Prostate gland (tissue), 2 donors: ENCODE data around the gene C9orf40. TPM values are rescaled to one million over a fixed set of nuclear protein-coding genes. Genes with fewer than 3 reads are reported as not detected.

Source experiments
- DNase-seq: peaks from one replicate; pipeline ENCODE4 v3.0.0-alpha.2; 2019; ENCODE audit warnings: low spot score
- H3K27ac ChIP-seq, 2 donors: fragments of 200-600 bp; sonication (generic); 2 replicates each; pipeline ENCODE4 v1.5.1; 2017 to 2019
- H3K27me3 ChIP-seq: fragments of 200-600 bp; sonication (generic); replicated peaks from 2 replicates; pipeline ENCODE4 v1.5.1; 2019; ENCODE audit not compliant: insufficient read depth
- H3K36me3 ChIP-seq, 2 donors: fragments of 200-600 bp; sonication (generic); 1 replicate in 1 of 2; 2 replicates in 1 of 2; pipeline versions ENCODE4 v1.5.1 to v1.8.1; 2017 to 2019
- H3K4me1 ChIP-seq: fragments of 200-600 bp; sonication (generic); replicated peaks from 2 replicates; pipeline ENCODE4 v1.5.1; 2019
- H3K4me3 ChIP-seq, 2 donors: fragments of 200-600 bp; sonication (generic); 2 replicates each; pipeline ENCODE4 v1.5.1; 2017 to 2019
- H3K9me3 ChIP-seq: fragments of 200-600 bp; sonication (generic); 2 replicates; pipeline ENCODE4 v1.5.1; 2017
- POLR2A ChIP-seq: fragments of 450-650 bp; IDR thresholded peaks from one replicate; pipeline ENCODE4 v1.6.1; 2016; ENCODE audit warnings: antibody characterized with exemption, mild to moderate bottlenecking
- POLR2AphosphoS5 ChIP-seq: sonication (generic); formaldehyde crosslinking; IDR thresholded peaks from one replicate; pipeline ENCODE4 v1.6.1; 2017; ENCODE audit warnings: antibody characterized with exemption
- WGBS: methylation state at CpG from one replicate; pipeline ENCODE4 v1.1.5; 2018; 5-methylcytosine and 5-hydroxymethylcytosine counted together
- intact Hi-C: fragments of 100-400 bp; cut with DNase I; formaldehyde crosslinking; loops from one replicate; pipeline ENCODE4 v1.14.2; 2022
- total RNA-seq, 2 donors: library from RNA; depleted of rRNA; stranded (reverse); fragments of >200 nt; gene quantifications; one replicate each; pipeline ENCODE4 v1.1.0, GENCODE V29; 2016
- TF ChIP-seq, protein P1 (sequence below), 4 experiments: fragments of 200-600 bp in 2 of 4; fragments of 450-650 bp in 2 of 4; sonication (generic) in 2 of 4; IDR thresholded peaks; 1 replicate in 3 of 4; 2 replicates in 1 of 4; pipeline ENCODE4 v1.5.1; 2016 to 2019; ENCODE audit warnings: antibody characterized with exemption in 4 of 4, mild to moderate bottlenecking in 2 of 4, moderate library complexity in 2 of 4

Gene C9orf40
- total RNA-seq, 2 donors from 2014 or later: 2.5 to 4.4 TPM

DNA sequence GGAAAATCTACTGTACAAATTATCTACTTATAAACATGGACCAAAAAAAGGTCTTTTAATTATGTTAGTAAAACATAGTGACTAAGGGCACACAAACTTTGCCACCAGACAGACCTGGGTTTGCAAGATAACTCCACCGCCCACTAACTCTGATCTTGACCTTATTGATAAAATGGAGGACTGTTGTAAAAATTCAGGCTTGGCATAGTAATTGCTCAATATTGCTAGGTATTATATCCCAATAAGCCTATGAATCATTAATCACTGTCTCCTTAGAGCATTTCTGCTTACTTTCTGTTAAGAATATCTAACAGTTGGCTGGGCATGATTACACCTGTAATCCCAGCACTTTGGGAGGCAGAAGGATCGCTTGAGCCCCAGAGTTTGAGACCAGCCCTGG is 3.8 kb downstream of the C9orf40 start:
- Histone ChIP-seq H3K36me3 (no peaks in the 10 kb centered on the region), H3K4me3 (no peak overlapping the region), H3K4me1 (no peaks in the 10 kb centered on the region), H3K27me3 (no peaks in the 10 kb centered on the region), H3K27ac (no peak overlapping the region), H3K9me3 (no peaks in the 10 kb centered on the region)
- WGBS: 98% methylated on average over 2 of the region's 2 CpGs
- TF ChIP-seq POLR2AphosphoS5 (no peak), POLR2A (no peak)
- TF ChIP-seq, protein P1, sequence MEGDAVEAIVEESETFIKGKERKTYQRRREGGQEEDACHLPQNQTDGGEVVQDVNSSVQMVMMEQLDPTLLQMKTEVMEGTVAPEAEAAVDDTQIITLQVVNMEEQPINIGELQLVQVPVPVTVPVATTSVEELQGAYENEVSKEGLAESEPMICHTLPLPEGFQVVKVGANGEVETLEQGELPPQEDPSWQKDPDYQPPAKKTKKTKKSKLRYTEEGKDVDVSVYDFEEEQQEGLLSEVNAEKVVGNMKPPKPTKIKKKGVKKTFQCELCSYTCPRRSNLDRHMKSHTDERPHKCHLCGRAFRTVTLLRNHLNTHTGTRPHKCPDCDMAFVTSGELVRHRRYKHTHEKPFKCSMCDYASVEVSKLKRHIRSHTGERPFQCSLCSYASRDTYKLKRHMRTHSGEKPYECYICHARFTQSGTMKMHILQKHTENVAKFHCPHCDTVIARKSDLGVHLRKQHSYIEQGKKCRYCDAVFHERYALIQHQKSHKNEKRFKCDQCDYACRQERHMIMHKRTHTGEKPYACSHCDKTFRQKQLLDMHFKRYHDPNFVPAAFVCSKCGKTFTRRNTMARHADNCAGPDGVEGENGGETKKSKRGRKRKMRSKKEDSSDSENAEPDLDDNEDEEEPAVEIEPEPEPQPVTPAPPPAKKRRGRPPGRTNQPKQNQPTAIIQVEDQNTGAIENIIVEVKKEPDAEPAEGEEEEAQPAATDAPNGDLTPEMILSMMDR (IDR thresholded peaks at IDR 0.05): no peak
- intact Hi-C loops: no loop called here
- DNase-seq: no peak

DNA sequence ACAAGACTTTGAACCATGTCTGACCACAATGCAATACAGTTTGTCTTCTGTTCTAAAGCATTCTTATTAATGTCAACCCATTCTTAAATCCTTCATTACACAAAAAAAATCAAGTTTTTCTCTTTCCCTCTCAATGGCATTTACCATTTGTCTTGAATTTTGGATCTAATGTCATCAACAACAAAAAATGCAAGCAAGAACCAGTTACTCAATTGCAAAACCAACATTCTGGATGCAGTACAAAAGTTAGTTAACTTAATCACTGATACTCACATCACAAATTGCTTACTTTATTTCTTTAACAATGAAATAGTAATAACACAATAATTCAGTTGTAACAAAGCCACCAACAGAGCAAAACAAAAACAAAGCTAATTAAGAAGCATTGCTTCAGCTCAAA is 6.0 kb downstream of the C9orf40 start:
- Histone ChIP-seq H3K27me3 (no peaks in the 10 kb centered on the region), H3K27ac (no peak overlapping the region), H3K4me1 (no peaks in the 10 kb centered on the region), H3K9me3 (no peaks in the 10 kb centered on the region), H3K36me3 (no peaks in the 10 kb centered on the region), H3K4me3 (no peak overlapping the region)
- intact Hi-C loops: no loop called here
- DNase-seq: no peak
- TF ChIP-seq POLR2A (no peak), POLR2AphosphoS5 (no peak)
- TF ChIP-seq, protein P1 (IDR thresholded peaks at IDR 0.05): no peak

DNA sequence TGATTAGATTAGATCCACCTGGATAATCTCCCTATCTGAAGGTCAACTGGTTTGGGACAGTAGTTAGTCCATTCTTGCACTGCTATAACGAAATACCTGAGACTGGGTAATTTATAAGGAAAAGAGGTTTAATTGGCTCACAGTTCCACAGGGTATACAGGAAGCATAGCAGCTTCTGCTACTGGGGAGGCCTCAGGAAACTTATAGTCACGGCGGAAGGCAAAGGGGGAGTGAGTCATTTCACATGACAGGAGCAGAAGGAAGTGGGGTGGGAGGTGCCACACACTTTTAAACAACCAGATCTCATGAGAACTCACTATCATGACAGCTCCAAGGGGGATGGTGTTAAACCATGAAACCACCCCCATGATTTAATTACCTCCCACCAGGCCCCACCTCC is 9.9 kb downstream of the C9orf40 start:
- Histone ChIP-seq H3K27ac (no peak overlapping the region), H3K36me3 (no peaks in the 10 kb centered on the region), H3K27me3 (no peaks in the 10 kb centered on the region), H3K4me1 (no peaks in the 10 kb centered on the region), H3K9me3 (no peaks in the 10 kb centered on the region), H3K4me3 (no peak overlapping the region)
- 49% methylated on average over 3 of the region's 3 CpGs for WGBS
- intact Hi-C loops: no loop called here
- TF ChIP-seq, protein P1 (IDR thresholded peaks at IDR 0.05): no peak
- TF ChIP-seq POLR2A: no peak
- TF ChIP-seq POLR2AphosphoS5: no peak
- DNase-seq: no peak

DNA sequence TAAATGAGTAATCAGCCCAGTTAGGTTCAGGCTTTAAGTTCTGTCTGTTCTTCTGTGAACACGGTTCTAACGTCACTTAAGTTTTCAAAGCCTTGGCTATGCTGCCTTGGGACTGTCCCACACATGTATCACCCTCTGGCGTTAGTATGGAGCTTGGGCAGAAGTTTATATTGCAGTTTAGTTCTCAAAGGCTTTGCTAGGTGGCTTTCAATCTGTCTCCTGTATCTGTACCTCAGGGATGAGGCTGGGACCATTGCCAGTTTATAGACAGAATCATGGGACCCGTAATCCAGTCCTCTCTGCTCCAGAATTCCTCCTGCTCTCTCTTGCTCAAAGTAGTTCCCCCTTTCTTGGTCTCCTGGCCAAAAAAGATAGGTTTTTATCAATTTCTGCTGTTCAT is 12.1 kb downstream of the C9orf40 start:
- no peak overlapping the region for H3K4me3 ChIP-seq
- no peak for DNase-seq
- TF ChIP-seq POLR2AphosphoS5 (no peak), POLR2A (no peak)
- TF ChIP-seq, protein P1 (IDR thresholded peaks at IDR 0.05): no peak
- H3K27ac ChIP-seq: no peak overlapping the region
- 62% methylated on average over 4 of the region's 4 CpGs for WGBS
- H3K4me1 ChIP-seq: no peaks in the 10 kb centered on the region
- H3K9me3 ChIP-seq: no peaks in the 10 kb centered on the region
- H3K36me3 ChIP-seq: no peaks in the 10 kb centered on the region
- H3K27me3 ChIP-seq: no peaks in the 10 kb centered on the region
- intact Hi-C loops: no loop called here

DNA sequence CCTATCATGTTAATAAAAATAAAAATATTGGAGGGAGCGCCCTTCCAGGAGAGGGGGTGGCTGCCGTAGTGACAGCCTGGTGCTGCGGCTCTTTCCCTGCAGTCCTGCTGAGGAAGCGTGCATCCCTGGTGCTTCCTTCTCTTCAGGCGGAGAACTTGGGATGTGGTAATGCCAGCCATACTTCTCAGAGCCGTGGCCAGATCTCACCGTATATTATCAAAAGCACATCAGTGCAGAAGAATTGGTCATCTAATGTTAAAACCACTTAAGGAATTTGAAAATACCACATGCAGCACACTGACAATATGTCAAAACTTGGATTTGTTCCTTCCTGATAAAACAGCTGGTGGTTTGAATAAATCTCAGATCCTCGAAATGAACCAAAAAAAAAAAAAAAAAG is 17.7 kb downstream of the C9orf40 start:
- H3K4me1 ChIP-seq: no peaks in the 10 kb centered on the region
- no peaks in the 10 kb centered on the region for H3K9me3 ChIP-seq
- no peaks in the 10 kb centered on the region for H3K27me3 ChIP-seq
- no peaks in the 10 kb centered on the region for H3K36me3 ChIP-seq
- no peak for DNase-seq
- no peak overlapping the region for H3K27ac ChIP-seq
- intact Hi-C loops: no loop called here
- TF ChIP-seq POLR2A (no peak), POLR2AphosphoS5 (no peak)
- TF ChIP-seq, protein P1 (IDR thresholded peaks at IDR 0.05): no peak
- WGBS: 67% methylated on average over 8 of the region's 8 CpGs
- H3K4me3 ChIP-seq: no peak overlapping the region
